Panc1 (cell line): ENCODE data around the gene AMIGO3. TPM values are rescaled to one million over a fixed set of nuclear protein-coding genes. Genes with fewer than 3 reads are reported as not detected.

Experiments
- ATAC-seq: fragments of 200-7000 bp; cut with Tn5 transposase; 2 replicates; pipeline ENCODE4 v1.9.1; 2020; ENCODE audit warnings: mild to moderate bottlenecking, moderate library complexity
- BruUV-seq: library from RNA; stranded (reverse); fragments of 400-500 nt; replicated peaks from 2 replicates; lab custom pipeline; 2021; lab: Mats Ljungman, UMichigan
- CTCF ChIA-PET: fragments of 300-600 bp; sonication (Branson Sonifier 250); formaldehyde crosslinking; loops from one replicate; lab custom pipeline; 2022; ENCODE audit warnings: antibody characterized with exemption; lab: Charles Lee
- POLR2A ChIA-PET: fragments of 300-600 bp; sonication (Branson Sonifier 250); formaldehyde crosslinking; loops from one replicate; lab custom pipeline; 2022; ENCODE audit warnings: antibody characterized with exemption; lab: Charles Lee
- DNase-seq: peaks from one replicate; pipeline ENCODE4 v3.0.0-alpha.2; 2010; ENCODE audit warnings: low read depth, low spot score
- H3K27ac ChIP-seq: 2 replicates; pipeline ENCODE4 v1.5.1; 2011; ENCODE audit warnings: mild to moderate bottlenecking, low read length, inconsistent platforms
- H3K27me3 ChIP-seq: fragments of 200-500 bp; sonication (Bioruptor generic); 2 replicates; pipeline ENCODE4 v1.6.0; 2014; ENCODE audit warnings: low read length, inconsistent platforms; ENCODE audit not compliant: control insufficient read depth, insufficient read depth
- H3K36me3 ChIP-seq: fragments of 200-500 bp; sonication (Bioruptor generic); 2 replicates; pipeline ENCODE4 v1.5.1; 2014; ENCODE audit warnings: inconsistent platforms, mild to moderate bottlenecking, low read length, moderate library complexity; ENCODE audit not compliant: control insufficient read depth, insufficient read depth
- H3K4me1 ChIP-seq: 2 replicates; pipeline ENCODE4 v1.5.1; 2011; ENCODE audit warnings: inconsistent platforms, mild to moderate bottlenecking, low read length, moderate library complexity; ENCODE audit not compliant: control insufficient read depth, insufficient read depth
- H3K4me3 ChIP-seq, 2 experiments: 2 replicates each; pipeline ENCODE4 v1.5.1; 2011 to 2012; ENCODE audit warnings: low read depth in 2 of 2, low read length in 2 of 2, mild to moderate bottlenecking in 2 of 2, inconsistent platforms in 1 of 2, moderate library complexity in 1 of 2
- H3K9me3 ChIP-seq: fragments of 200-500 bp; sonication (Bioruptor generic); 2 replicates; pipeline ENCODE4 v1.5.1; 2014; ENCODE audit warnings: low read depth, mild to moderate bottlenecking, inconsistent platforms, low read length, moderate library complexity; ENCODE audit not compliant: control insufficient read depth, insufficient read depth
- POLR2AphosphoS5 ChIP-seq: IDR thresholded peaks from 2 replicates; pipeline ENCODE4 v1.6.1; 2012; ENCODE audit warnings: mild to moderate bottlenecking, low read depth, low read length, moderate library complexity
- SIN3A ChIP-seq: IDR thresholded peaks from 2 replicates; pipeline ENCODE4 v1.6.1; 2012; ENCODE audit warnings: low read depth, mild to moderate bottlenecking, low read length, moderate library complexity, borderline replicate concordance; ENCODE audit not compliant: insufficient read depth
- TCF7L2 ChIP-seq: IDR thresholded peaks from 2 replicates; pipeline ENCODE4 v1.6.1; 2011; ENCODE audit warnings: mild to moderate bottlenecking, low read depth, low read length, inconsistent platforms
- in situ Hi-C: cut with HindIII; loops from 2 replicates; pipeline ENCODE4 v1.10.0; 2016; ENCODE audit warnings: low sequenced_read_pairs, low pct_unique_long_range_greater_than_20kb
- intact Hi-C: fragments of 100-400 bp; cut with micrococcal nuclease; formaldehyde crosslinking; loops from one replicate; pipeline ENCODE4 v1.10.0; 2022; ENCODE audit not compliant: unreplicated experiment
- total RNA-seq: library from RNA; stranded (reverse); gene quantifications from one replicate; pipeline ENCODE4 v1.2.1, GENCODE V29; 2021; ENCODE audit not compliant: unreplicated experiment
- TF ChIP-seq, protein P1 (sequence below), 2 experiments: IDR thresholded peaks; 2 replicates each; pipeline ENCODE4 v1.6.1; 2011 to 2012; ENCODE audit warnings: low read depth in 2 of 2, control low read depth in 1 of 2, low read length in 1 of 2, mild to moderate bottlenecking in 1 of 2, moderate library complexity in 1 of 2; ENCODE audit not compliant: insufficient read depth in 1 of 2
- TF ChIP-seq, protein P2 (sequence below): fragments of 450-650 bp; IDR thresholded peaks from 2 replicates; pipeline ENCODE4 v1.5.1; 2017; ENCODE audit warnings: mild to moderate bottlenecking

AMIGO3 gene
- total RNA-seq, 1 experiment from 2014 or later = 0.72 TPM

DNA sequence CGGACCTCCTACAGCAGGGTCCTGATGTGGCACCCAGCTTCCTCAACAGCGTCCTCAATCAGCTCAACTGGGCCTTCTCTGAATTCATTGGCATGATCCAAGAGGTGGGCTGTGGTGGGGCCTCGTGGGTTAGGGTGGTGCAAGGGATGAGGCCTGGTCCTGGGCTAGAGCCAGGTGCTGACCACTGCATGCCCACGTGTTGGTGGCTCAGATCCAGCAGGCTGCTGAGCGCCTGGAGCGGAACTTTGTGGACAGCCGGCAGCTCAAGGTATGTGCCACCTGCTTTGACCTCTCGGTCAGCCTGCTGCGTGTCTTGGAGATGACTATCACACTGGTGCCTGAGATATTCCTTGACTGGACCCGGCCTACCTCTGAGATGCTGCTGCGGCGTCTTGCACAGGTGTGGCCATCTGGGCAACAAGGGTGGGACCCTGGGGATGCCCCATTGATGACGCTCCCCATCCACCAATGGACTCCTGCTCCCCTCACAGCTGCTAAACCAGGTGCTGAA is 3.8 kb downstream of the AMIGO3 start:
- no peaks in the 10 kb centered on the region for H3K4me1 ChIP-seq
- H3K27me3 ChIP-seq = no peaks in the 10 kb centered on the region
- ChIA-PET CTCF (no interaction called here), POLR2A (no interaction called here)
- no peaks in the 10 kb centered on the region for H3K9me3 ChIP-seq
- TF ChIP-seq TCF7L2 = no peak
- TF ChIP-seq, protein P1, sequence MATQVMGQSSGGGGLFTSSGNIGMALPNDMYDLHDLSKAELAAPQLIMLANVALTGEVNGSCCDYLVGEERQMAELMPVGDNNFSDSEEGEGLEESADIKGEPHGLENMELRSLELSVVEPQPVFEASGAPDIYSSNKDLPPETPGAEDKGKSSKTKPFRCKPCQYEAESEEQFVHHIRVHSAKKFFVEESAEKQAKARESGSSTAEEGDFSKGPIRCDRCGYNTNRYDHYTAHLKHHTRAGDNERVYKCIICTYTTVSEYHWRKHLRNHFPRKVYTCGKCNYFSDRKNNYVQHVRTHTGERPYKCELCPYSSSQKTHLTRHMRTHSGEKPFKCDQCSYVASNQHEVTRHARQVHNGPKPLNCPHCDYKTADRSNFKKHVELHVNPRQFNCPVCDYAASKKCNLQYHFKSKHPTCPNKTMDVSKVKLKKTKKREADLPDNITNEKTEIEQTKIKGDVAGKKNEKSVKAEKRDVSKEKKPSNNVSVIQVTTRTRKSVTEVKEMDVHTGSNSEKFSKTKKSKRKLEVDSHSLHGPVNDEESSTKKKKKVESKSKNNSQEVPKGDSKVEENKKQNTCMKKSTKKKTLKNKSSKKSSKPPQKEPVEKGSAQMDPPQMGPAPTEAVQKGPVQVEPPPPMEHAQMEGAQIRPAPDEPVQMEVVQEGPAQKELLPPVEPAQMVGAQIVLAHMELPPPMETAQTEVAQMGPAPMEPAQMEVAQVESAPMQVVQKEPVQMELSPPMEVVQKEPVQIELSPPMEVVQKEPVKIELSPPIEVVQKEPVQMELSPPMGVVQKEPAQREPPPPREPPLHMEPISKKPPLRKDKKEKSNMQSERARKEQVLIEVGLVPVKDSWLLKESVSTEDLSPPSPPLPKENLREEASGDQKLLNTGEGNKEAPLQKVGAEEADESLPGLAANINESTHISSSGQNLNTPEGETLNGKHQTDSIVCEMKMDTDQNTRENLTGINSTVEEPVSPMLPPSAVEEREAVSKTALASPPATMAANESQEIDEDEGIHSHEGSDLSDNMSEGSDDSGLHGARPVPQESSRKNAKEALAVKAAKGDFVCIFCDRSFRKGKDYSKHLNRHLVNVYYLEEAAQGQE (IDR thresholded peaks at IDR 0.05; ENCODE audit: insufficient read depth in 1 of 2, low read depth in 2 of 2, low read length in 1 of 2) = no peak
- no peak for TF ChIP-seq POLR2AphosphoS5
- TF ChIP-seq, protein P2, sequence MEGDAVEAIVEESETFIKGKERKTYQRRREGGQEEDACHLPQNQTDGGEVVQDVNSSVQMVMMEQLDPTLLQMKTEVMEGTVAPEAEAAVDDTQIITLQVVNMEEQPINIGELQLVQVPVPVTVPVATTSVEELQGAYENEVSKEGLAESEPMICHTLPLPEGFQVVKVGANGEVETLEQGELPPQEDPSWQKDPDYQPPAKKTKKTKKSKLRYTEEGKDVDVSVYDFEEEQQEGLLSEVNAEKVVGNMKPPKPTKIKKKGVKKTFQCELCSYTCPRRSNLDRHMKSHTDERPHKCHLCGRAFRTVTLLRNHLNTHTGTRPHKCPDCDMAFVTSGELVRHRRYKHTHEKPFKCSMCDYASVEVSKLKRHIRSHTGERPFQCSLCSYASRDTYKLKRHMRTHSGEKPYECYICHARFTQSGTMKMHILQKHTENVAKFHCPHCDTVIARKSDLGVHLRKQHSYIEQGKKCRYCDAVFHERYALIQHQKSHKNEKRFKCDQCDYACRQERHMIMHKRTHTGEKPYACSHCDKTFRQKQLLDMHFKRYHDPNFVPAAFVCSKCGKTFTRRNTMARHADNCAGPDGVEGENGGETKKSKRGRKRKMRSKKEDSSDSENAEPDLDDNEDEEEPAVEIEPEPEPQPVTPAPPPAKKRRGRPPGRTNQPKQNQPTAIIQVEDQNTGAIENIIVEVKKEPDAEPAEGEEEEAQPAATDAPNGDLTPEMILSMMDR = no peak
- TF ChIP-seq SIN3A = no peak
- intact Hi-C loops = no loop called here
- H3K4me3 ChIP-seq = no peak overlapping the region
- no peak overlapping the region for H3K27ac ChIP-seq
- no TSS peak for BruUV-seq
- in situ Hi-C loops = no loop called here
- H3K36me3 ChIP-seq = no peaks in the 10 kb centered on the region
- ATAC-seq = no peak
- no peak for DNase-seq

DNA sequence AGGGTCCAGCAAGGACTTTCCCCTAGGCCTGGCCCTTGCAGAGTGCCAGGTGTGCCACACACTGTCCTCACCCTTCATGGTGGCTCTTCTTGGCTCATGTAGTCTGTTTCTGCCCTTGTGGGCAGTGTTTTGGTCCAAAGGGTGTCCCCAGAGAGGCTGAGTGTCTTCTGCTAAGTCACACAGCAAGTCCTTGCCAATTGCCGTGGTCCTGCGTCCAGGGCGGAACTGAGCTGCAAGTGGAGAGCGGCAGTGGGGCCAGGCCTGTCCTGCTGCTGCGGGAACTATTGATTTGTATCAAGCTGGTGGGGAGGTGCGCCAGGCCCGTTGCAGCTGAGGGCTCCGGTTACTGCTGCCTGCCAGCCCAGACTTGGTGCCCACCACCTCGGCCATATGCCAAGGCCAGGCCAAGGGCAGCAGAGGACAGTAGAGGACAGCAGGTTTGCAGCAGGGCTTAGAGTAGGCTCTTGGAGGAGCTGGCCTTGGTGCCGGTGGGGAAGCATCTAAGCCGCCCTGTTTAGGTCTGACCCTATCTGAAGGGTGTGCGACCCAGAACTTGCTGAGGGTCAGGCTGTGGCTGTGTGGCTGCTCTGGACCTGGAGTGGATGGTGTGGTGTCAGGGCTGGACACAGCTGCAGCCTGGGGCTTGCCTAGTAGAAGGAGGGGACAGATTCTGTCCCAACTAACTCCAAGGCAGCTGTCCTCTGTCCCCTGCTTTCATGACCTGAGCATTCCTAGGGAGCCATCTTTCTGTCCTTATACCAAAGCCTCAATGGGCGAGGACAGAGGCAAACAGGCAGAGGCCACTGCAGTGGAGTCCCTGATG is 4.5 kb downstream of the AMIGO3 start:
- no peaks in the 10 kb centered on the region for H3K27me3 ChIP-seq
- in situ Hi-C loops = no loop called here
- CTCF ChIA-PET = no interaction called here

More for the DNA sequence above, 4.5 kb downstream of the AMIGO3 start:
- H3K36me3 ChIP-seq = no peaks in the 10 kb centered on the region
- no TSS peak for BruUV-seq
- TF ChIP-seq, protein P1 (IDR thresholded peaks at IDR 0.05; ENCODE audit: insufficient read depth in 1 of 2, low read depth in 2 of 2, low read length in 1 of 2) = no peak; a peak in 1 of 4 replicates
- TF ChIP-seq TCF7L2 = no peak
- no peak for TF ChIP-seq SIN3A
- no peak for TF ChIP-seq POLR2AphosphoS5
- TF ChIP-seq, protein P2 = no peak
- POLR2A ChIA-PET = no interaction called here
- DNase-seq (no peak), ATAC-seq (no peak)
- no peak overlapping the region for H3K4me3 ChIP-seq
- intact Hi-C loops = no loop called here
- H3K27ac ChIP-seq = no peak overlapping the region
- no peaks in the 10 kb centered on the region for H3K4me1 ChIP-seq
- H3K9me3 ChIP-seq = no peaks in the 10 kb centered on the region
